ENCODE data around the gene SIRPG.

SIRPG gene

GRCh38 chr20:1595333-1595732 is 62.2 kb downstream of the SIRPG start:
- no peak for DNase-seq (ENCODE audit: low read depth)

GRCh38 chr20:1588533-1589460 is 68.8 kb downstream of the SIRPG start:
- peak; percentile 21 for DNase-seq (ENCODE audit: low read depth)

- DNase-seq (ENCODE audit: low read depth) = no peak
These were observed 69.6 kb downstream of the SIRPG start for GRCh38 chr20:1587781-1588532.

- DNase-seq (ENCODE audit: low read depth) = no peak
These were observed 78.1 kb downstream of the SIRPG start for GRCh38 chr20:1579488-1579887.
